Thyroid gland (tissue), 4 donors: ENCODE measurements around the gene SOWAHA. TPM values are rescaled to one million over a fixed set of nuclear protein-coding genes. Genes with fewer than 3 reads are reported as not detected.

Experiments used
- DNase-seq, 2 donors: peaks; one replicate each; pipeline ENCODE4 v3.0.0-alpha.2; 2019
- H3K27ac ChIP-seq, 3 donors: fragments of 200-600 bp; sonication (generic); 1 replicate in 2 of 3; 2 replicates in 1 of 3; pipeline ENCODE4 v1.5.1; 2016 to 2019; ENCODE audit warnings: mild to moderate bottlenecking in 1 of 3, moderate library complexity in 1 of 3
- H3K27me3 ChIP-seq: fragments of 200-600 bp; sonication (generic); one replicate; pipeline ENCODE4 v1.5.1; 2019
- H3K36me3 ChIP-seq, 2 donors: fragments of 200-600 bp; sonication (generic); one replicate each; pipeline ENCODE4 v1.5.1; 2016 to 2019
- H3K4me1 ChIP-seq, 2 donors: fragments of 200-600 bp; sonication (generic); one replicate each; pipeline ENCODE4 v1.5.1; 2017 to 2019
- H3K4me3 ChIP-seq, 3 donors: fragments of 200-600 bp; sonication (generic); replicated peaks in 1 of 3; 1 replicate in 2 of 3; 2 replicates in 1 of 3; pipeline ENCODE4 v1.5.1; 2016; ENCODE audit warnings: mild to moderate bottlenecking in 1 of 3
- H3K9me3 ChIP-seq: fragments of 200-600 bp; sonication (generic); one replicate; pipeline ENCODE4 v1.5.1; 2017
- POLR2A ChIP-seq, 2 donors: fragments of 450-650 bp; IDR thresholded peaks; one replicate each; pipeline ENCODE4 v1.6.1; 2017; ENCODE audit warnings: antibody characterized with exemption in 2 of 2, mild to moderate bottlenecking in 2 of 2, moderate library complexity in 1 of 2
- WGBS, 2 donors: methylation state at CpG; one replicate each; pipeline ENCODE4 v1.1.5; 2017; 5-methylcytosine and 5-hydroxymethylcytosine counted together
- intact Hi-C: fragments of 100-400 bp; cut with DNase I; formaldehyde crosslinking; loops from one replicate; pipeline ENCODE4 v1.15.1; 2023
- total RNA-seq, 4 donors: library from RNA; depleted of rRNA; stranded (reverse); fragments of >200 nt; gene quantifications; one replicate each; pipeline ENCODE4 v1.2.3, GENCODE V29; 2016
- TF ChIP-seq, protein P1 (sequence below), 6 experiments: fragments of 200-600 bp in 3 of 6; fragments of 450-650 bp in 3 of 6; sonication (generic) in 3 of 6; IDR thresholded peaks; one replicate each; pipeline ENCODE4 v1.5.1; 2016 to 2019; ENCODE audit warnings: antibody characterized with exemption in 6 of 6, mild to moderate bottlenecking in 2 of 6, inconsistent platforms in 1 of 6, moderate library complexity in 1 of 6

Gene SOWAHA
- total RNA-seq, 4 donors from 2014 or later = 3.7 to 9.3 (median 4.6) TPM

DNA sequence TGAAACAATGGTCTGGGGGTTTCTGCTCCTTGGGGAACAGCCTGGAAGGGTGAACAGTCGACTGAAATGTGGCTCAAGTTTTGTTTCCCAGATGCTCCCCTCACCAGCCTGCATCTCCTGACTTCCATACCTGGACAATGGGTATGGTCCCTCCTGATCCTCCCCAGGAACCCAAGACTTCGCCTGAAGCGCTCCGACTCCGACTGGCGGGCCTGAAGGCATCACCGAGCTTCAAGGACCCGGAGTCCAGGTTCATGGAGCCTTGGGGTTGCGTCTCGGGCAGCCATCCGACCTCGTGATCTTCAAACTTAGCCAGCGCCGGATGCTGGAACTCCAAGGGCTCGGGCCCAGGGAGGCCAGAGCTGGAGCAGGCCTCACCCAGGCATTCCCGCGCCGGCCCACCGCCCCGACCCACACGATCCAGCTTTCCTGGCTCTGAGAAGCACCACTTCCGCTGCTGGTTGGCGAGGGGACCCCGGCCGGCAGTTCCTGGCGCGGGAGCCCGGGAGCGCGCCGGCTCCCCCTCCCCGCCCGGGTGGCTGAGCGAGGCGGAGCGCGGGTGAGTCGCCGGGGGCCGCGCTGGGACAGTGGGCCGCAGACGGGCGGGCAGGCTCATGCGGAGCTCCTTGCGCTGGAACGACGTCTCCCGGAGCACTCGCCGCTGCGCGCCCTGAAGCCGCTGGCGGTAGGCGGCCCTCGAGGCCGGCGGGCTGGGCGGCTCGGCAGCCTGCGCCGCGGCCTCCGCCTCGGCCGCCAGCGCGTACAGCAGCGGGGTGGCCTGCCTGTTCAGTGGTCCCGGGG, 12.1 kb downstream of the SOWAHA start:
- WGBS, 2 donors = 93 to 98% methylated on average over 8 to 12 of the region's 71 CpGs
- no peak for TF ChIP-seq POLR2A (IDR thresholded peaks at IDR 0.05)
- TF ChIP-seq, protein P1, sequence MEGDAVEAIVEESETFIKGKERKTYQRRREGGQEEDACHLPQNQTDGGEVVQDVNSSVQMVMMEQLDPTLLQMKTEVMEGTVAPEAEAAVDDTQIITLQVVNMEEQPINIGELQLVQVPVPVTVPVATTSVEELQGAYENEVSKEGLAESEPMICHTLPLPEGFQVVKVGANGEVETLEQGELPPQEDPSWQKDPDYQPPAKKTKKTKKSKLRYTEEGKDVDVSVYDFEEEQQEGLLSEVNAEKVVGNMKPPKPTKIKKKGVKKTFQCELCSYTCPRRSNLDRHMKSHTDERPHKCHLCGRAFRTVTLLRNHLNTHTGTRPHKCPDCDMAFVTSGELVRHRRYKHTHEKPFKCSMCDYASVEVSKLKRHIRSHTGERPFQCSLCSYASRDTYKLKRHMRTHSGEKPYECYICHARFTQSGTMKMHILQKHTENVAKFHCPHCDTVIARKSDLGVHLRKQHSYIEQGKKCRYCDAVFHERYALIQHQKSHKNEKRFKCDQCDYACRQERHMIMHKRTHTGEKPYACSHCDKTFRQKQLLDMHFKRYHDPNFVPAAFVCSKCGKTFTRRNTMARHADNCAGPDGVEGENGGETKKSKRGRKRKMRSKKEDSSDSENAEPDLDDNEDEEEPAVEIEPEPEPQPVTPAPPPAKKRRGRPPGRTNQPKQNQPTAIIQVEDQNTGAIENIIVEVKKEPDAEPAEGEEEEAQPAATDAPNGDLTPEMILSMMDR (IDR thresholded peaks at IDR 0.05) = no peak
- Histone ChIP-seq H3K4me1 (peaks cover 13 to 20% of the 10 kb centered on the region in 2 donors), H3K4me3 (no peak overlapping the region), H3K27ac (no peak overlapping the region), H3K36me3 (no peaks in the 10 kb centered on the region), H3K9me3 (no peaks in the 10 kb centered on the region), H3K27me3 (no peaks in the 10 kb centered on the region)
- DNase-seq = no peak
- intact Hi-C loops = loop anchor here (5.0 to 10.0 kb wide), 4 partner anchors 47 to 440 kb away; partner anchors contain the start of genes CCNI2 and LEAP2

DNA sequence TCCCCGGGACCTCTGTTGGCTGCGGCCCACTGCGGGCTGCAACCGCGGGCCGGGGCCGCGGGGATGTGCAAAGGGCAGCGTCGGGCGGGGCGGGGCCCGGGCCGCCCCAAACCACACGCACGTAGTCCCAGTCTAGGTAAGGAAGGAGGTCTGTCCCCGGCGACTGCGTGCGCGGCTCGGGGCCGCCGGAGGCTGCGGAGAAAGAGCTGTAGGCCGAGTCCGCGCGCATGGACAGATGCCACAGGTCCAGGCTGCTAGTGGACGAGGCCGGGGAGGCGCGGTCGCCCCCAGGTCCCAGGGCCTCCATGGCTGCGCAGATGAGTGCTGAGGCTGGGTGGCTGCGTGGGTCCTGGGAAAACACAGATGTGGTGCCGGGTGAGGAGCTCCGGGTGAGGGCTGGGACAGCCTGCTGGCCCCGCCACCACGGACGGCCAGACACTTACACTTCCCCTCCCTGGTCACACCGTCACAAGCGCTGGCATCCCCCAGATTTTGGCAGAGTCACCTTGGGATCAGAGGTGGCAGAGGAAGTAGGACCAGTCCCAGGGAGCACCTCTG, 12.8 kb downstream of the SOWAHA start:
- no peak overlapping the region for H3K27ac ChIP-seq
- no peaks in the 10 kb centered on the region for H3K36me3 ChIP-seq
- WGBS, 2 donors = 72 to 81% methylated on average over 7 to 29 of the region's 43 CpGs
- intact Hi-C loops = loop anchor here (5.0 to 10.0 kb wide), 4 partner anchors 46 to 441 kb away; partner anchors contain the start of genes CCNI2 and LEAP2
- TF ChIP-seq, protein P1 (IDR thresholded peaks at IDR 0.05) = no peak
- TF ChIP-seq POLR2A (IDR thresholded peaks at IDR 0.05) = no peak
- no peak for DNase-seq
- no peak overlapping the region for H3K4me3 ChIP-seq
- no peaks in the 10 kb centered on the region for H3K27me3 ChIP-seq
- H3K9me3 ChIP-seq = no peaks in the 10 kb centered on the region
- peaks cover 13 to 23% of the 10 kb centered on the region in 2 donors for H3K4me1 ChIP-seq

- WGBS, 2 donors = 81 to 83% methylated on average over 6 of the region's 6 CpGs
- H3K27me3 ChIP-seq = no peaks in the 10 kb centered on the region
Observed at GRCh38 chr5:132826424-132827082, 13.5 kb downstream of the SOWAHA start.

GRCh38 chr5:132827943-132828673, 15.0 kb downstream of the SOWAHA start:
- Histone ChIP-seq H3K4me1 (peaks cover 10 to 16% of the 10 kb centered on the region in 2 donors), H3K4me3 (no peak overlapping the region), H3K36me3 (no peaks in the 10 kb centered on the region), H3K27me3 (no peaks in the 10 kb centered on the region), H3K9me3 (no peaks in the 10 kb centered on the region), H3K27ac (no peak overlapping the region)
- WGBS, 2 donors = 87 to 88% methylated on average over 4 of the region's 4 CpGs
- intact Hi-C loops = loop anchor here (5.0 to 10.0 kb wide), 4 partner anchors 44 to 443 kb away; partner anchors contain the start of genes CCNI2 and LEAP2
- TF ChIP-seq, protein P1 (IDR thresholded peaks at IDR 0.05) = no peak
- TF ChIP-seq POLR2A (IDR thresholded peaks at IDR 0.05) = no peak
- DNase-seq = no peak

More at GRCh38 chr5:132826424-132827082, 13.5 kb downstream of the SOWAHA start:
- Histone ChIP-seq H3K9me3 (no peaks in the 10 kb centered on the region), H3K4me1 (peaks cover 13 to 22% of the 10 kb centered on the region in 2 donors), H3K4me3 (no peak overlapping the region), H3K36me3 (no peaks in the 10 kb centered on the region), H3K27ac (no peak overlapping the region)
- intact Hi-C loops = loop anchor here (5.0 to 10.0 kb wide), 4 partner anchors 46 to 442 kb away; partner anchors contain the start of genes CCNI2 and LEAP2
- TF ChIP-seq, protein P1 (IDR thresholded peaks at IDR 0.05) = no peak
- no peak for TF ChIP-seq POLR2A (IDR thresholded peaks at IDR 0.05)
- DNase-seq = no peak
